ENCODE results near the gene PDE6G.

Gene PDE6G

GRCh38 chr17:81601525-81602120, 54.7 kb downstream of the PDE6G start:
- no peak overlapping the region for H3K27ac ChIP-seq

More at GRCh38 chr17:81601525-81602120, 54.7 kb downstream of the PDE6G start:
- H3K4me3 ChIP-seq = no peak overlapping the region

Data from skin epidermis (tissue), 12 donors.